PC-9 (cell line): ENCODE results near the gene ELOA2. TPM values are rescaled to one million over a fixed set of nuclear protein-coding genes. Genes with fewer than 3 reads are reported as not detected.
A peak's percentile ranks its signal among the peaks of the same experiment; 100 is the strongest.
"Not testable (repeated sequence)": the region's sequence is repeated elsewhere in the genome, so short reads cannot be mapped to it uniquely, and the experiment has no call there.

Source experiments
- BruUV-seq: library from RNA; stranded (reverse); fragments of 400-500 nt; replicated peaks from 2 replicates; lab custom pipeline; 2021; lab: Mats Ljungman, UMichigan
- CTCF ChIA-PET: fragments of 300-600 bp; sonication (Branson Sonifier 250); formaldehyde crosslinking; loops from one replicate; lab custom pipeline; 2022; ENCODE audit warnings: antibody characterized with exemption; lab: Charles Lee
- POLR2A ChIA-PET: fragments of 300-600 bp; sonication (Branson Sonifier 250); formaldehyde crosslinking; loops from one replicate; lab custom pipeline; 2022; ENCODE audit warnings: antibody characterized with exemption; ENCODE audit not compliant: unreplicated experiment; lab: Charles Lee
- DNase-seq, 2 experiments: peaks; one replicate each; pipeline versions ENCODE4 v3.0.0 to v3.0.0-alpha.2; 2015 to 2022; ENCODE audit warnings: mixed read lengths in 1 of 2
- H2AFZ ChIP-seq: fragments of 200-600 bp; sonication (generic); 2 replicates; pipeline ENCODE4 v1.8.1; 2017; ENCODE audit warnings: antibody characterized with exemption
- H3F3A ChIP-seq: fragments of 200-600 bp; sonication (generic); 2 replicates; pipeline ENCODE4 v1.8.1; 2017; ENCODE audit warnings: antibody characterized with exemption, mild to moderate bottlenecking, low read depth; ENCODE audit not compliant: insufficient read depth
- H3K27ac ChIP-seq: fragments of 200-600 bp; sonication (generic); 2 replicates; pipeline ENCODE4 v1.6.1; 2016; ENCODE audit warnings: mixed run types
- H3K27me3 ChIP-seq: fragments of 200-600 bp; sonication (generic); 2 replicates; pipeline ENCODE4 v1.6.1; 2016; ENCODE audit warnings: low read depth, mixed run types; ENCODE audit not compliant: insufficient read depth
- H3K36me3 ChIP-seq: fragments of 200-600 bp; sonication (generic); 2 replicates; pipeline ENCODE4 v1.6.1; 2016; ENCODE audit warnings: low read depth, mixed run types
- H3K4me1 ChIP-seq: fragments of 200-600 bp; sonication (generic); replicated peaks from 2 replicates; pipeline ENCODE4 v1.6.1; 2016; ENCODE audit warnings: mixed run types; ENCODE audit not compliant: insufficient read depth
- H3K4me2 ChIP-seq: fragments of 200-600 bp; sonication (generic); 2 replicates; pipeline ENCODE4 v1.6.1; 2017; ENCODE audit warnings: mixed run types
- H3K4me3 ChIP-seq: fragments of 200-600 bp; sonication (generic); 2 replicates; pipeline ENCODE4 v1.6.1; 2016; ENCODE audit warnings: mixed run types
- H3K79me2 ChIP-seq: fragments of 200-600 bp; sonication (generic); 2 replicates; pipeline ENCODE4 v1.6.1; 2017; ENCODE audit warnings: low read depth, mixed run types
- H3K9me2 ChIP-seq: fragments of 200-600 bp; sonication (generic); 2 replicates; pipeline ENCODE4 v1.8.1; 2017; ENCODE audit warnings: mild to moderate bottlenecking; ENCODE audit not compliant: insufficient read depth
- H3K9me3 ChIP-seq: fragments of 200-600 bp; sonication (generic); 2 replicates; pipeline ENCODE4 v1.8.1; 2016; ENCODE audit warnings: low read depth; ENCODE audit not compliant: insufficient read depth
- H4K20me1 ChIP-seq: fragments of 200-600 bp; sonication (generic); 2 replicates; pipeline ENCODE4 v1.8.1; 2017; ENCODE audit not compliant: insufficient read depth
- CTCF ChIP-seq: fragments of 200-600 bp; sonication (generic); conservative IDR thresholded peaks from 2 replicates; pipeline ENCODE4 v1.6.1; 2017; ENCODE audit warnings: mixed run types, antibody characterized with exemption, mild to moderate bottlenecking, moderate library complexity
- EZH2 ChIP-seq: fragments of 200-600 bp; sonication (generic); IDR thresholded peaks from 2 replicates; pipeline ENCODE4 v1.8.0; 2017; ENCODE audit warnings: antibody characterized with exemption, low read depth
- intact Hi-C: fragments of 100-400 bp; cut with micrococcal nuclease; formaldehyde crosslinking; loops from one replicate; pipeline ENCODE4 v1.10.0; 2022; ENCODE audit not compliant: unreplicated experiment
- total RNA-seq: library from RNA; stranded (reverse); gene quantifications from 2 replicates; pipeline ENCODE4 v1.2.3, GENCODE V29; 2021

Gene ELOA2
- total RNA-seq, 1 experiment from 2014 or later: not detected

DNA sequence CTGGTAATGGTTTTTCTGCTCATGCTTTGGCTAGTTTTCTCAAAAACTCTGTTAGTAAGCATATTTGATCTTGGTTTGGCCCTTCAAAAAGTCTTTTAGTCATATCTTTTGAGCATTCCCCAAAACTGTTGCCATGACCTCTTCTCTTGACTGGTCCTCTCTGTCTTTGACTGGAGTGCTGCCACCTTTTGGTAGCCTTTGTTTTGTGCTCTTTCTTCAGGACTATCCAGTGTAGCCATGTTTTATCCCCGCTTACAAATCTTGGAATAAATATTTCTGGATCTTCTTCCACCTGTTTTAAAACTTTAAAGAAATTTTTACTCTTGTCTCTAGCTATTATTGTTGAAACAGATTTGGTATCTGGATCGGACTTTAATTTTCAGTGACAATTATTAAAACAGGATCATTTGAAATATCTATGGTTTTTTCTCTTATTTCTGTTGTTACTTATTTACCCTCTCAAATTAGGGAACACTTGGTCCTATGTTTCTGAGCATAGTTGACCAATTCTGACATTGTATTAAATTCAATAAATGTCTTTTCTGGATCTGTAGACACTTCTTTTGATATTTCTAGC lies 965 bp upstream of the ELOA2 start:
- intact Hi-C loops: no loop called here

GRCh38 chr18:47034591-47034990 lies 830 bp downstream of the ELOA2 start:
- H4K20me1 ChIP-seq, CTCF ChIA-PET, H3K9me3 ChIP-seq, H3F3A ChIP-seq, DNase-seq, H3K4me2 ChIP-seq, H3K36me3 ChIP-seq, POLR2A ChIA-PET, H3K9me2 ChIP-seq, H2AFZ ChIP-seq, H3K79me2 ChIP-seq, intact Hi-C loops, H3K4me1 ChIP-seq, H3K4me3 ChIP-seq, H3K27ac ChIP-seq, BruUV-seq: not testable (repeated sequence)
- H3K27me3 ChIP-seq: peaks cover 17% of the 10 kb centered on the region; the same call in 1 of the 2 replicates

More for the DNA sequence above, 965 bp upstream of the ELOA2 start:
- no peaks in the 10 kb centered on the region for H3K9me3 ChIP-seq
- ChIA-PET CTCF (no interaction called here), POLR2A (no interaction called here)
- no peak overlapping the region for H3K4me3 ChIP-seq
- TF ChIP-seq EZH2: no peak
- TF ChIP-seq CTCF: peak; percentile 70
- no peaks in the 10 kb centered on the region for H3K79me2 ChIP-seq
- BruUV-seq: no TSS peak
- no peak overlapping the region for H3K4me2 ChIP-seq
- H2AFZ ChIP-seq: no peak overlapping the region
- H3K36me3 ChIP-seq: no peaks in the 10 kb centered on the region
- no peak overlapping the region for H3K27ac ChIP-seq
- no peaks in the 10 kb centered on the region for H3F3A ChIP-seq
- peaks cover 14% of the 10 kb centered on the region; the same call in 1 of the 2 replicates for H3K27me3 ChIP-seq
- H3K9me2 ChIP-seq: no peaks in the 10 kb centered on the region
- H4K20me1 ChIP-seq: no peaks in the 10 kb centered on the region
- H3K4me1 ChIP-seq: no peaks in the 10 kb centered on the region
- no peak for DNase-seq

DNA sequence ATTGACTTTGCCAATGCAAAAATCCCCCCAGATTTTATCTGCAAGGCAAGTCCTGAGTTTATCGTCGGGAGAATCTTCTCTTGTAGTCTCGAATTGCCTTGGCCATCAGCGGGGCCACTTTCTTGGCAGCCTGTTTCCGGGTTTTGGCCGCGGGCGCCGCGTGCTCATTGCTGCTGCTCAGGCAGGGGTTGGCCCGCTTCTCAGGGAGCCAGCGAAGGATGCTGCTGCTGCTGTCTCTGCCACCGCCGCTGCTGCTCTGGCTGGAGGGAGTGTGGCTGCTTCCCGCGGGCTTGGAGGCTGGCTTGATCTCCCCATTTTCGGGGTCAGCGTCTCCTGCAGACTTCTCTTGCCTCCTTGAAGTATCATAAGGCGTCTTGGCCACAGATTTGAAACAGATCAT lies 2.5 kb downstream of the ELOA2 start:
- Histone ChIP-seq H2AFZ (no peak overlapping the region), H3K36me3 (no peaks in the 10 kb centered on the region), H3K27ac (no peak overlapping the region), H4K20me1 (no peaks in the 10 kb centered on the region), H3K4me3 (no peak overlapping the region), H3K9me3 (no peaks in the 10 kb centered on the region), H3K27me3 (peaks cover 17% of the 10 kb centered on the region; the same call in 1 of the 2 replicates), H3K9me2 (no peaks in the 10 kb centered on the region), H3K79me2 (no peaks in the 10 kb centered on the region), H3K4me1 (no peaks in the 10 kb centered on the region), H3F3A (no peaks in the 10 kb centered on the region), H3K4me2 (no peak overlapping the region)
- no TSS peak for BruUV-seq
- intact Hi-C loops: no loop called here
- POLR2A ChIA-PET: no interaction called here
- TF ChIP-seq EZH2 (no peak), CTCF (no peak)
- CTCF ChIA-PET: no interaction called here
- no peak for DNase-seq

DNA sequence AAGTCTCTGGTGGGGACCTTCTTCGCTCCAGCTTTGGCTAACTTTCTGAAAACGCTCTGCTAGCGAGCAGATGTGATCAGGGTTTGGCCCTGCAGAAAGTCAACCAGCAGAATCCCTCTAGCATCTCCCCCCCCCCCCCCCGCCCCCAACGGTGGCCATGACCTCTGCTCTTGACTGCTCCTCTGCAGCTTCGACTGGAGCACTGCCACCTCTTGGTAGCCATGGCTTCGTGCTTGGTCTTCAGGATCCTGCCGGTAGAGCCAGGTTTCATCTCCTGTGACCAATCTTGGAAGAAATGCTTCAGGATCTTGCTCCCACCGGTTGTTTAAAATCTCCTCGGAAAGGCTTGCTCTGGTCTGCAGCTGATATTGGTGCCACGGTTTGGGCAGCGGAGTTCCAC lies 4.5 kb downstream of the ELOA2 start:
- H3K27ac ChIP-seq, H4K20me1 ChIP-seq, H2AFZ ChIP-seq, POLR2A ChIA-PET, DNase-seq, BruUV-seq, CTCF ChIA-PET, H3K79me2 ChIP-seq, H3K9me2 ChIP-seq, H3K9me3 ChIP-seq, H3K4me1 ChIP-seq, intact Hi-C loops, H3K4me2 ChIP-seq, H3K36me3 ChIP-seq, H3K4me3 ChIP-seq, H3F3A ChIP-seq: not testable (repeated sequence)
- peaks cover 17% of the 10 kb centered on the region; the same call in 1 of the 2 replicates for H3K27me3 ChIP-seq

GRCh38 chr18:47029684-47030353 lies 5.6 kb downstream of the ELOA2 start:
- H2AFZ ChIP-seq, CTCF ChIA-PET, H3K4me2 ChIP-seq, H3K36me3 ChIP-seq, H3F3A ChIP-seq, H3K27ac ChIP-seq, POLR2A ChIA-PET, BruUV-seq, H3K4me1 ChIP-seq, H3K9me3 ChIP-seq, DNase-seq, H3K79me2 ChIP-seq, intact Hi-C loops, H3K4me3 ChIP-seq, H3K9me2 ChIP-seq, H4K20me1 ChIP-seq: not testable (repeated sequence)
- peaks cover 17% of the 10 kb centered on the region; the same call in 1 of the 2 replicates for H3K27me3 ChIP-seq

DNA sequence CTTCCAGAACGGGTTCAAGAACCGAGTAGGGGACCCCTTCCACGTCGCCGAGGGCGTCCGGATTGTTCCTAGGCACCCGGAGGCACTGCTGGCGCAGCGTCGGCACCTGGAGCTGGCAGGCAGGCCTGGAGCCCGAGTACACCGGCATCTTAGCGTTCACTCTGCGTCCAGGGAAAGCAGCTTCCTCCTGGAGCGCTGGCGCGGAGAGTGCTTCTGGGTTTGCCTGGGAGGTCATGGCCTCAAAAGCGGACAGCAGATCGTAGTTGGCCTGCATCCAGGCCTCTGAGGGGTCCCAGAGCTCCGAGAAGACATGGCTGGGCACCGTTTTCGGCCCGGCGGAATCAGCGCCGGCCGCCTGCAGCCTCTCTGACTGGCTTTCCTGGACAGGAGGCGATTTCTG lies 6.7 kb downstream of the ELOA2 start:
- H3K4me2 ChIP-seq, DNase-seq, H3K4me1 ChIP-seq, POLR2A ChIA-PET, H3K4me3 ChIP-seq, H3K79me2 ChIP-seq, H2AFZ ChIP-seq, H3F3A ChIP-seq, H3K9me3 ChIP-seq, CTCF ChIA-PET, H4K20me1 ChIP-seq, intact Hi-C loops, H3K36me3 ChIP-seq, H3K27ac ChIP-seq, BruUV-seq, H3K9me2 ChIP-seq: not testable (repeated sequence)
- H3K27me3 ChIP-seq: peaks cover 17% of the 10 kb centered on the region; the same call in 1 of the 2 replicates
